GM12891 (cell line): ENCODE results near the gene BIK.

Experiments
- PAX5 ChIP-seq: IDR thresholded peaks from 2 replicates; pipeline ENCODE4 v1.6.1; 2011; ENCODE audit warnings: low read length, moderate library complexity, mild to moderate bottlenecking; ENCODE audit not compliant: insufficient read depth, severe bottlenecking
- POLR2A ChIP-seq: IDR thresholded peaks from 2 replicates; pipeline ENCODE4 v1.6.1; 2011; ENCODE audit warnings: low read depth, low read length, control low read depth
- POLR2AphosphoS5 ChIP-seq: IDR thresholded peaks from 2 replicates; pipeline ENCODE4 v1.6.1; 2011; ENCODE audit warnings: low read depth, low read length, control low read depth
- SPI1 ChIP-seq: IDR thresholded peaks from 2 replicates; pipeline ENCODE4 v1.6.1; 2011; ENCODE audit warnings: low read depth, low read length, control low read depth
- TAF1 ChIP-seq: IDR thresholded peaks from 2 replicates; pipeline ENCODE4 v1.6.1; 2011; ENCODE audit warnings: low read depth, low read length, control low read depth

- no peak for TF ChIP-seq POLR2AphosphoS5
- no peak for TF ChIP-seq POLR2A
- TF ChIP-seq TAF1 = no peak
- TF ChIP-seq SPI1 = no peak
- no peak for TF ChIP-seq PAX5
Observed at GRCh38 chr22:43127166-43127908, 16.8 kb downstream of the BIK start.
